ENCODE data around the gene GPD1L. TPM values are rescaled to one million over a fixed set of nuclear protein-coding genes. Genes with fewer than 3 reads are reported as not detected.

The GPD1L gene
- total RNA-seq, 4 donors from 2014 or later, result 24.0 to 42.8 (median 27.1) TPM

DNA sequence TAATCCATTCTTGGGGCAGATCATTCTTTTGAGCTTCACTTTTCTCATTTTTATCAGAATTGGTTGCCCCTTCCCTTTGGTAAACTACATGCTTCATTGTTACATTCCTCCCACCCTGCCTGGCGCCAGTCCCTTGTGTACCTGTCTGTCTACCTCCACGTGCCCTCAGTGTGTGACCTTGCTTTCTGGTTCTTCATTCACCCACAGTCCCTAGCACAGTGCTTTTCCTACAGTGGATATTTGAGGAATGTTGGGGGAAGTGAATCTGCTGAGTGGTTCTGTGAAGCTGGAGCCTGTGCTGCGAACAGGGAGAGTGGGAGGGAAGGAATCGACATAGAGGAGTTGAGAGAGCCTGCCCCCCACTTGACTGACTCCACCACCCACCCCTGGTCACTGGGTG lies 23.4 kb downstream of the GPD1L start:
- 82 to 86% methylated on average over 4 of the region's 4 CpGs for WGBS, 2 donors
- DNase-seq (ENCODE audit: low spot score in 2 of 2), result no peak
- no peak overlapping the region for H3K4me3 ChIP-seq (ENCODE audit: low read depth, poor library complexity, severe bottlenecking)
- intact Hi-C loops (cut with DNase I; ENCODE audit: low total_unique reads), result no loop called here
- TF ChIP-seq POLR2A (IDR thresholded peaks at IDR 0.05) (no peak), CTCF (IDR thresholded peaks at IDR 0.05) (no peak)

DNA sequence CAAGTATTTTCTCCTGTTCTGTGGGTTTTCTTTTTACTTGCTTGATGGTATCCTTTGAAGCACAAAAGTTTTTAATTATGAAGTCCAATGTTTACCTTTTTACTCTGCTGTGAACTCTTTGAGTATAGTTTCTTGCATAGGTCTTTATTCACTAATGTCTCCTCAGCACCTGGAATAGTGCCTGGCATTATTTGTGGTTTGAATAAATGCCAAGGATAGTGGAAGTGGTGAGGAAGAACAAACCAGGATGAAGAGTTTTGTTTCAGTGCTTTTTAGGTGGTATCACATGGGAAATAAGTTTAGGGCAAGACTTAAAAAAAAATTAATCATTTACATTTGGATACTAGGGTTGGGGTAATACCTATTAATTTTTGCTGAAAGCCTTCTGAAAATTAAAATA lies 25.7 kb downstream of the GPD1L start:
- intact Hi-C loops (cut with DNase I; ENCODE audit: low total_unique reads), result no loop called here
- TF ChIP-seq CTCF (IDR thresholded peaks at IDR 0.05) (no peak), POLR2A (IDR thresholded peaks at IDR 0.05) (no peak)
- no peak for DNase-seq (ENCODE audit: low spot score in 2 of 2)
- no peak overlapping the region for H3K4me3 ChIP-seq (ENCODE audit: low read depth, poor library complexity, severe bottlenecking)

DNA sequence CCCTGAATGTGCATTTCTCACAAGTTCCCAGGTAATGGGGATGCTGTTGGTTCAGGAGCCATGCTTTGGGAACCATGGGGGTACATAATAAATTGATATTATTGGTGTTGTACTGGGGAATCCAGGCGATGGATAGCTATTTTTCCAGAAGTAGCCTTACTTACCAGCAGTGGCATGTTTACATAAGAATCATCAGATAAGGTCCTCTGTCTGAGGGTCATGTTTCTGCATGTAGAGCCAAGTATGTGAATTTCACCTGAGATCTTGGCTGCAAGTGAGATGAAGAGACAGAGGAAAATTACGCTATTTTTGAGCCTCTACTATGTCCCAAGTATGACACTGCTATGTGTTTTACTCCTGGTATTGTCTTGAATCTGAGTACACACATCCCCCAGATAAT lies 26.3 kb downstream of the GPD1L start:
- no peak for DNase-seq (ENCODE audit: low spot score in 2 of 2)
- TF ChIP-seq CTCF (IDR thresholded peaks at IDR 0.05), result no peak
- TF ChIP-seq POLR2A (IDR thresholded peaks at IDR 0.05), result no peak
- WGBS, 2 donors, result 84 to 89% methylated on average over 2 of the region's 2 CpGs
- H3K4me3 ChIP-seq (ENCODE audit: low read depth, poor library complexity, severe bottlenecking), result no peak overlapping the region
- intact Hi-C loops (cut with DNase I; ENCODE audit: low total_unique reads), result no loop called here

- 85 to 100% methylated on average over 1 of the region's 1 CpG for WGBS, 2 donors
- intact Hi-C loops (cut with DNase I; ENCODE audit: low total_unique reads), result no loop called here
- DNase-seq (ENCODE audit: low spot score in 2 of 2), result no peak
- no peak for TF ChIP-seq POLR2A (IDR thresholded peaks at IDR 0.05)
- no peak for TF ChIP-seq CTCF (IDR thresholded peaks at IDR 0.05)
- H3K4me3 ChIP-seq (ENCODE audit: low read depth, poor library complexity, severe bottlenecking), result no peak overlapping the region
Measured at GRCh38 chr3:32136703-32137102, 30.3 kb downstream of the GPD1L start.

DNA sequence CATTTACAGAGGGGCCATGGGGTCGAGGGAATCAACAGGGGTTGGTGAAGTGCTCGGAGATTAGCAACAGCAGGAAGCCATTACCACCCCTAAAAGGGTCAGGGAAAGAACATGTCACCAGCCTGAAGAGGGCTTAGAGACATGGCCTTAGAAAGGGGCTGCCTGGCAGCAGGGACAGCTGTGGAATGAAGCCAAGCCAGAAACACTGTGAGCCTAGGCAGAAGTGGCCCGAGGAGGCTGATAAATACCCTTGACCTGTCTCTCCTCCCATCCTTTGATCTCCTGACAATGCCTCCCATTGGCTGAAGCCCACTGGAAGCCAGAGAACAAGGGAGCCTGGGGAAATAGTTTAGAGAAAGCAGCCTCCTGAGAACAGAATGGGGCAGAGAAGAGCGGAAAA lies 31.4 kb downstream of the GPD1L start:
- 79 to 89% methylated on average over 4 of the region's 4 CpGs for WGBS, 2 donors
- no peak for DNase-seq (ENCODE audit: low spot score in 2 of 2)

More for the DNA sequence above, 31.4 kb downstream of the GPD1L start:
- TF ChIP-seq POLR2A (IDR thresholded peaks at IDR 0.05) (no peak), CTCF (IDR thresholded peaks at IDR 0.05) (no peak)
- no peak overlapping the region for H3K4me3 ChIP-seq (ENCODE audit: low read depth, poor library complexity, severe bottlenecking)
- intact Hi-C loops (cut with DNase I; ENCODE audit: low total_unique reads), result no loop called here

Measured in lower leg skin (tissue), 4 donors.